Activated T-helper 17 cell treated with anti-CD3 and anti-CD28 coated beads, Interleukin-2, amount 50 U/mL, for 72 hours (primary cell): Measurements from ENCODE around the gene PSMD8. TPM values are rescaled to one million over a fixed set of nuclear protein-coding genes. Genes with fewer than 3 reads are reported as not detected.

Experiments used
- ATAC-seq: fragments of 150-1000 bp; cut with Tn5 transposase; replicated peaks from 2 replicates; pipeline ENCODE4 v1.10.0; 2021; ENCODE audit warnings: mild to moderate bottlenecking, moderate library complexity
- H3K27ac Mint-ChIP-seq: one replicate; pipeline ENCODE4 v1.8.0; 2022; ENCODE audit warnings: mixed read lengths
- H3K27me3 Mint-ChIP-seq: one replicate; pipeline ENCODE4 v1.8.0; 2022; ENCODE audit warnings: mixed read lengths
- H3K36me3 Mint-ChIP-seq: one replicate; pipeline ENCODE4 v1.8.0; 2022; ENCODE audit warnings: low read depth, mild to moderate bottlenecking, mixed read lengths
- H3K4me1 Mint-ChIP-seq: one replicate; pipeline ENCODE4 v1.8.0; 2022; ENCODE audit warnings: mixed read lengths
- H3K4me3 Mint-ChIP-seq: one replicate; pipeline ENCODE4 v1.8.0; 2022; ENCODE audit warnings: mild to moderate bottlenecking, mixed read lengths
- H3K9me3 Mint-ChIP-seq: one replicate; pipeline ENCODE4 v1.8.0; 2022; ENCODE audit warnings: mixed read lengths
- total RNA-seq, 2 donors: library from RNA; stranded (reverse); gene quantifications; one replicate each; pipeline ENCODE4 v1.2.3, GENCODE V29; 2022

PSMD8 gene
- total RNA-seq, 2 donors from 2014 or later, result 166 to 242 TPM

DNA sequence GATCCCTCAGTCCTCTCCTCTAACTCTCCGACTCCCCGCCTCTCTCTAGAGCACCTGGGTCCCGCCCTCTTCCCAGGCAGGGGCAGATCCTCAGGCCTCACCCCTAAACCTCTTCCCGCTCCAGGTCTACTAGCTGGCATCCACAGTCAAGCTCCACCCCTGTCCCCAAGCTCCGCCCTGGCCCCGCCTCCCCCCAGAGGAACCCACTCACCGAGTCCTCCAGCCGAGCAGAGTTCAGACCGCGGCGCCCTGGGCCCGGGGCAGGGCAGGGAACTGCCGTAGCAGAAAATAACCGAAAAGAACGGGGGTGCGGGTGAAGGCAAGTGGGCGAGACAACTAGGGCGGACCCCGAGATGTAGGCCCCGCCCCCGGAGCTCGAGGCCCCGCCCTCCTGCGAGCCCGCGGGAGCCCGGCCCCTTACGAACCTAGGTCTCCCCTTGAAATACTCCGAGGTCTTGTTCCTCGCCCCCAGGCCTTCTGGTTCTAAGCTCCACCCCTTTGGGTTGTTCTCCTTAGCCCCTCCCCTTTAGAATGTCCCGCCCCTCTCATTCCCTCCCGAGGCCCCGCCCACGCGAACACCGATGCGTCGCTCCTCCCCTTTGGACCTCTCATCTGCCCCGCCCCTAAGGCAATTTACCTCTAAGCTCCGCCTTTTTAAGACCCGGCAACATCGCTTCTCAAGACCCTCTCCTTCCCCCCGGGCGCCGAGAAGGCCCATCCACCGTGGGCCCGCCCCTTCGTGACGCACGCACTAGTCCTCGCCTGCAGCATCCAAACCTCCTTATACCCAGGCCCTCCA, 13.4 kb downstream of the PSMD8 start, which contains the start of gene GGN:
Gene GGN (minus strand): TSS at position 485 of the 799 bp plus-strand sequence. CDS start 773 bp downstream, outside the sequence.
- peaks cover 7% of the 10 kb centered on the region for H3K27me3 Mint-ChIP-seq
- H3K9me3 Mint-ChIP-seq, result no peaks in the 10 kb centered on the region
- peak within 1 kb of the TSS; percentile 96 for H3K4me3 Mint-ChIP-seq
- H3K27ac Mint-ChIP-seq, result peak within 1 kb of the TSS; percentile 88
- peaks cover 36% of the 10 kb centered on the region for H3K4me1 Mint-ChIP-seq
- ATAC-seq, result peak; percentile 75
- peaks cover 42% of the 10 kb centered on the region for H3K36me3 Mint-ChIP-seq

DNA sequence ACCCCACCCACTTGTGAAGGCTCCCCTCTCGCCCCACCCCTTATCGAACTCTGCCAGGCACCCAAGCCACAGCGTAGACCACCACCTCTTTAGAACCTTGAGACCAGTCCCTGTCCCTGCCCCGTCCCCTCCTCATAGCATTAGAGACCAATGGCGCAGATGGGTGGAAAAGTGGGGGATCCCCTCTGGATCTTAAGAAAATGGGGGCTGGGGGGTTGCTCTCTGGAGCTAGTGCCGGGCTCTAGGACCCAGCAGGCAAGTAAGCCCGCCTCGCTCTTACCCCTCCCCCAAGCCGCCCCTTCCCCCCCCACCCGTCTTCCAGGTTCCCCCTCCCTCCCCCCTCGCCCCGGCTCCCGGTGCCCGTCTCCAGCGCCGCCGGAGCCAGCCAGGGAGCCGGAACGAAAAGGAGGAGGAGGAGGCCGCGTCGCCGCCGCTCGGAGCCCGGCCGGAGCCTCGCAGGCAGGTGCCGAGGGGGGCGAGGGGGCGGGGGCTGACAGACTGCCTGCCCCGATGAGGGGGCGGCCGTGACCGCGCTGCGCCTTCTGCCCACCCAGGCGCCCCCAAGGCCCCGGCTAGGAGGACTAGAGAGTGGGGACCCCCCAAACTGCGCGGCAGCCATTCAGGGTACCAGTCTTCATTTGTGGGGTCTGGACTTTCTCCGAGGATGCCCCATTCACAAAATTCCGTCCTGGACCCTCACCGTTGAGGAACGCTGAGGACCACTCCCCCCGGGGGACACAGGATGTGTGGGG, 14.2 kb downstream of the PSMD8 start, which contains the start of gene SPRED3:
Gene SPRED3 (plus strand): TSS at position 349 of the 752 bp plus-strand sequence. CDS start 1,606 bp downstream, outside the sequence.
- Mint-ChIP-seq H3K4me1 (peaks cover 38% of the 10 kb centered on the region), H3K36me3 (peaks cover 36% of the 10 kb centered on the region), H3K27ac (peak within 1 kb of the TSS; percentile 88), H3K9me3 (no peaks in the 10 kb centered on the region), H3K27me3 (peaks cover 7% of the 10 kb centered on the region), H3K4me3 (peak within 1 kb of the TSS; percentile 96)
- ATAC-seq, result peak; percentile 5

DNA sequence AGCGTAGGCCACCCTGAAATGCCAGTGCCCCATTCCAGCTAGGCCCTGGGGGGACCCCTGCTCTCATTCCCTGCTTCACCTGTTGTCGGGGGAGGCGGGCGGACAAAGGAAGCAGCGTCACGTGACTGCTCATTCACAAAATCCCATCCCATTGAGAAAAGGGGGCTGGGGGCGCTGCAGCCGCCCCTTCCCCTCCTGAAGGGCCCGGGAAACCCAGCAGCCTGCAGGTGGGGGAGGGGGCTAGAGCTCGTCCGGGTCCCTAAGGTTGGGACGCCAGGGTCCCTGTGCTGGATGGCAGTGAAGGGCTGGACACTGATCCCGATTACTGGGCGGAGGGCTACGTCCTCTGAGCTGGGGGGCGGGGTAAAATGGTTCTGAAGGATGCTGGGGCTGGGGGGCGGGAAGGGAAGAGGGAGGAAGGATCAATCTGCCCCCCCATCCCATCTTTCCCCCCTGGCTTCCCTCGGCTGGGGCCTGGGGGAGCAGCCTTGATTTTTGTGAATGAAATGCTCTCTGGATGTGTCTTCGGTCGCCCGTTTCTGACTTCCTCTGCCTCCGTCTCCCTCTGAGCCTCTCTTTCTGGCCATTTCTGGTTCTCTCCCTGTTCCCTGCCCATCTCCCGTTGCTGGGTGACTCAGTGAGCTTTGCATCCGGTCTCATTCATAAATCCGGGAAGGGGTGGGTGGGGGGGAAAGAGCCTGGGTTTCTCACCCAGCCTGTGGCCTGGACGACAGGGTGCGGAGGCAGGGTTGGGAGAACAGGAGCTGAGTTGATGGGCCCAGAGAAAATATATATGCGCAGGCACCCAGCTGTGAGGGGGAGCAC, 14.9 kb downstream of the PSMD8 start:
- Mint-ChIP-seq H3K27me3 (peaks cover 7% of the 10 kb centered on the region), H3K4me3 (peak overlapping the region; percentile 96), H3K36me3 (peaks cover 34% of the 10 kb centered on the region), H3K4me1 (peaks cover 43% of the 10 kb centered on the region), H3K9me3 (no peaks in the 10 kb centered on the region), H3K27ac (peak overlapping the region; percentile 74)
- ATAC-seq, result peak; percentile 8

DNA sequence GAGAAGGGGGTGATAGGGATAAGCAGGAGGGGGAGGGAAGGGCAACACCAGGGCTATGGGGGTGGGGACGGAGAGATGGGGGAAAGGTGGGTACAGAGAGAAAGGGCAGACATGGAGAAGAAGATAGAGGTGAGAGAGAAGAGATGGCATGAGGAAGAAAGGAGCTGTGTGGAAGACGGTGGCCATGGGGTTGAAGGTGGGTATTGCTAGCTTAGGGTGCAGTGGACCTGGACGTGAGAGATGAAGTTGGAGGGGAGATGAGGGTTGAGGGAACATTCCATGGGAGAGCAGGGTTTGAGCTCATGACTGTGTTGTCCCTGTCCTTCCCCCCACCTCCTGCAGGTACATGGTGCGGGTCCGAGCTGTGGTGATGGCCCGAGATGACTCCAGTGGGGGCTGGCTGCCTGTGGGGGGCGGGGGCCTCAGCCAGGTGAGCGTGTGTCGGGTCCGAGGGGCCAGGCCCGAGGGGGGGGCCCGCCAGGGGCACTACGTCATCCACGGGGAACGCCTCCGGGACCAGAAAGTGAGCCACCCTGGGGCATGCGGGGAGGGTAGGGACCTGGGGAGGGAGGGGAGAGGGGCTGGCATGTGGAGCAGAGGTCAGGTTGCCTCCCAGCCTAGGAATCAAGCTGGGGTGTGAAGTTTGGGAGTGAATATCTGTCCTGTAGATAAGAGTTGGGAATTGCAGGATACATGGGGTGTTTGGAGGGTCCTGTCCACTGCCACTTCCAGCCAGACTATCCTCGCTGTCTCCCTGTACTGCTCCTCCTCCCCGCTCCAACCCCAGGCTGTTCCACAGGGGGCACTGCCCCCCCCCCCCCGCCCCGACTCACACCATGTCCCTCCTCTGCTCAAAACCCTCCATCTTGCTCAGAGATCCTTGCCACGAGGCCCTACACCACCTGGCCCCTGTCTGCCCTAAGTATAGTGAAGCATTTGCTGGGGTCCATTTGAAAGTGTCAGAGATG, 15.9 kb downstream of the PSMD8 start:
- Mint-ChIP-seq H3K27ac (peak overlapping the region; percentile 74), H3K4me1 (peaks cover 37% of the 10 kb centered on the region), H3K4me3 (peak overlapping the region; percentile 96), H3K9me3 (no peaks in the 10 kb centered on the region), H3K36me3 (peaks cover 32% of the 10 kb centered on the region), H3K27me3 (peaks cover 7% of the 10 kb centered on the region)
- ATAC-seq, result no peak

DNA sequence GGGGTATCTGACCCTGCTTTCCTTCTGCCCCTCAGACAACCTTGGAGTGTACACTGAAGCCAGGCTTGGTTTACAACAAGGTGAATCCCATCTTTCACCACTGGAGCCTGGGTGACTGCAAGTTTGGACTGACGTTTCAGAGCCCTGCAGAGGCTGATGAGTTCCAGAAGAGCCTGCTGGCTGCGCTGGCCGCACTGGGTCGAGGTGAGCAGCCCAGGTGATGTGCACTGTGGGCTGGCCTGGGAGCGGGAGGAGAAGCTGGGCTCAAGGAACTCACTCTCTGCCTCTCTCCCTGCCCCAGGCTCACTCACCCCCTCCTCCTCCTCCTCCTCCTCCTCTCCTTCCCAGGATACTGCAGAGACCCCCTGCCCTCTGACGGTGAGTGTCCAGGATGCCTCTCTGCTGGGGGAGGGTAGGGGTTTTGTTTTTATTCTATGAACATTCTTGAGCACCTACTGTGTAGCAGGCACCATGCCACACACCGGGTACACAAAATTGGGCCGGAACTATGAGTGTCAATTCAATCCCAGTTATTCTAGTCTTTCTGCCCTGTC, 17.6 kb downstream of the PSMD8 start:
- Mint-ChIP-seq H3K36me3 (peaks cover 42% of the 10 kb centered on the region), H3K9me3 (no peaks in the 10 kb centered on the region)

DNA sequence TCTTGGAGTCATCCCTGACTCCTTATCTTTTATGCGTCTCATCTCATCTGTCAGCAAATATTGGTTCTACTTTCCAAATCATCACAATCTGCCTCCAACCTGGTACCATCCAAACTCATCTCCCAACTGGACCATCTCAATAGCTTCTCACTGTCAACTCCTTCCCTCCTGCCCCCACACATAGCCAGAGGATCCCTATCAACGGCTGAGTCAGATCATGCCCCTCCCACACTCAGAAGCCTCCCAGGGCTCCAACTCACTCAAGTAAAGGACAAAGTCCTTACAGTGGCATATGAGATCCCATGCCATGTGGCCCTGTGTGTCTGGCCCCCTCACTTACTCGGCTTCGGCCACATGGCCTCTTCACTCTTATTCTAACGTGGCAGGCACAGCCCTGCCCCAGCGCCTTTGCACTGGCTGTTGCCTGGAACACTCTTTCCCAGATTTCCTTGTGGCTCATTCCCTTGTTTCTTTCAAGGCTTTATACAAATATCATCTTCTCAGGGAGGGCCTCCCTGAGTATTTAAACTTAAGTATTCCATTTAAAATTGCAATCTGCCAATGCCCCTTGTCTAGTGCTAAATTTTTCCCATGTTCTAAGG, 18.4 kb downstream of the PSMD8 start:
- no peaks in the 10 kb centered on the region for H3K9me3 Mint-ChIP-seq
- ATAC-seq, result peak; percentile 18
- H3K4me3 Mint-ChIP-seq, result no peak overlapping the region
- H3K27me3 Mint-ChIP-seq, result peaks cover 4% of the 10 kb centered on the region
- peaks cover 31% of the 10 kb centered on the region for H3K4me1 Mint-ChIP-seq
- no peak overlapping the region for H3K27ac Mint-ChIP-seq
- H3K36me3 Mint-ChIP-seq, result peaks cover 38% of the 10 kb centered on the region

More for the DNA sequence above, 17.6 kb downstream of the PSMD8 start:
- Mint-ChIP-seq H3K27ac (no peak overlapping the region), H3K4me3 (no peak overlapping the region), H3K27me3 (peaks cover 7% of the 10 kb centered on the region), H3K4me1 (peaks cover 37% of the 10 kb centered on the region)
- ATAC-seq, result no peak

DNA sequence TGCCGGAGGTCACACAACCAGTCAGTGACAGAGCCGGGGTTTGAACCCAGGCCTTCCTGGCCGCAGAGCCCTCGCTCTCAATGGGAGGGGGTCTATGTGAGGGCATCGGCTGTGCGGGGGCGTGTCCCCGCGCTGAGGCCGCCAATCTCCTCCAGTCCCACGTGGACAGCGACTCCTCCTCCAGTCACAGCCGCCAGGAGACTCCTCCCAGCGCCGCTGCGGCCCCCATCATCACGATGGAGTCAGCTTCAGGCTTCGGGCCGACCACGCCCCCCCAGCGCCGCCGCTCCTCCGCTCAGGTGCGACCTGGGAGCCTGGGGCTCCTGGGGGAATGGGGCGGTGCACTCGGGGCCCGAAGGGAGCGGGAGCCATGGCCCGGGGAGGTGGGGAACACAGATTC, 20.1 kb downstream of the PSMD8 start:
- peaks cover 4% of the 10 kb centered on the region for H3K27me3 Mint-ChIP-seq
- ATAC-seq, result peak; percentile 80

DNA sequence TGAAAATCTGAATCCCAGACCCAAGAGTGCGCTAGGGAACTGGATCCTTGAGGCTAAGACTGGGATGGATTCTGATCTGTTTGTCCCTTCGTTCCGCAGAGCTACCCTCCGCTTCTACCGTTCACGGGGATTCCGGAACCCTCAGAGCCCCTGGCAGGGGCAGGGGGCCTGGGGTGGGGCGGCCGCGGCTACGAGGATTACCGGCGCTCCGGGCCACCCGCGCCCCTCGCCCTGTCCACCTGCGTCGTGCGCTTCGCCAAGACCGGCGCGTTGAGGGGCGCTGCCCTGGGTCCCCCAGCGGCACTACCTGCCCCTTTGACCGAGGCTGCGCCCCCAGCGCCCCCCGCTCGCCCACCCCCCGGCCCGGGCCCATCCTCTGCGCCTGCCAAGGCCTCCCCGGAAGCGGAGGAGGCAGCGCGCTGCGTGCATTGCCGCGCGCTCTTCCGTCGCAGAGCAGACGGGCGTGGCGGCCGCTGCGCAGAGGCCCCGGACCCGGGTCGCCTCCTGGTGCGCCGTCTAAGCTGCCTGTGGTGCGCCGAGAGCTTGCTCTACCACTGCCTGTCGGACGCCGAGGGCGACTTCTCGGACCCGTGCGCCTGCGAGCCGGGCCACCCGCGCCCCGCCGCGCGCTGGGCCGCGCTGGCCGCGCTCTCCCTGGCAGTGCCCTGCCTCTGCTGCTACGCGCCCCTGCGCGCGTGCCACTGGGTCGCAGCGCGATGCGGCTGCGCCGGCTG, 21.2 kb downstream of the PSMD8 start:
- H3K36me3 Mint-ChIP-seq, result peaks cover 33% of the 10 kb centered on the region
- H3K27me3 Mint-ChIP-seq, result no peaks in the 10 kb centered on the region
- H3K27ac Mint-ChIP-seq, result peak overlapping the region; percentile 80
- peaks cover 15% of the 10 kb centered on the region for H3K4me1 Mint-ChIP-seq
- ATAC-seq, result peak; percentile 78
- no peaks in the 10 kb centered on the region for H3K9me3 Mint-ChIP-seq
- H3K4me3 Mint-ChIP-seq, result peak overlapping the region; percentile 86

More for the DNA sequence above, 20.1 kb downstream of the PSMD8 start:
- peaks cover 33% of the 10 kb centered on the region for H3K36me3 Mint-ChIP-seq
- no peaks in the 10 kb centered on the region for H3K9me3 Mint-ChIP-seq
- peak overlapping the region; percentile 86 for H3K4me3 Mint-ChIP-seq
- peaks cover 23% of the 10 kb centered on the region for H3K4me1 Mint-ChIP-seq
- peak overlapping the region; percentile 80 for H3K27ac Mint-ChIP-seq

DNA sequence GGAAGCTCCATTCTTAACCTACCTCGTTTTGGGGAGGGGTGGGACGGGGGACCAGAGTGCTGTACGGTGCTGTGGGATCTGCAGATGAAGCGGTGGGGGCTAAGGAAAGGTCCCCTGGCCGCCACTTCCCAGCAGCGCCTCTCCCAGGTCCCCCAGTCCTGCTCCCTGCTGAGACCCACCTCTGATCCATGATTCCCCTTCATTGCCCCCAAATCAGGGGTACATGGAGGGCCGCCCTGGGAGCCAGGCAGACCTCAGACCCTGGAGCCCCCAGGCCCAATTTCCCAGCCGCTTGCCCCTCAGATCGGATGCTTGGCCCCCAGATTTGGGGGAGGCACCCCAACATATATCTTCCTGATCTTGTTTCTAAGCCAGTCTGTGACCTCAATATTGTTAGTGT, 24.7 kb downstream of the PSMD8 start:
- Mint-ChIP-seq H3K4me1 (peaks cover 5% of the 10 kb centered on the region), H3K4me3 (no peak overlapping the region), H3K27me3 (no peaks in the 10 kb centered on the region), H3K36me3 (peaks cover 38% of the 10 kb centered on the region), H3K9me3 (no peaks in the 10 kb centered on the region), H3K27ac (no peak overlapping the region)
- no peak for ATAC-seq

DNA sequence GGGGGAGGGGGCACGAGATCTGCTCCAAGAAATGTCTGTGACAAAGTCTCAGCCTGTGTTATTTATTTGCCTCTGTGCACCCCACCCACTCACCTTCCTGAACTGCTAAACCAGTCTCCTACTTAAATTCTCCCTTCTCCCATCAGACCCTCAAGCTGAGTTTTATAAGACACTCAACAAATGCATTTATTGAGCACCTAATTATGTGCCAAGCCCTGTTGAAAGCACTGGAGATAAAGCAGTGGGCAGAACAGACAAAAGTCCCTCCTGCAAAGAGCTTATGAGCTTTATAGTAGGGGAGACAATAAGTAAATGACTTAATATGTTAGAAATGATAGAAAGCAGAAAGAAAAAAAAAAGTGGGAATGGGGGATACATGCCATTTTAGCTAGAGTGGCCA, 25.2 kb downstream of the PSMD8 start:
- Mint-ChIP-seq H3K27me3 (no peaks in the 10 kb centered on the region), H3K9me3 (no peaks in the 10 kb centered on the region), H3K27ac (no peak overlapping the region), H3K36me3 (peaks cover 40% of the 10 kb centered on the region), H3K4me1 (peaks cover 4% of the 10 kb centered on the region), H3K4me3 (no peak overlapping the region)
- ATAC-seq, result no peak

DNA sequence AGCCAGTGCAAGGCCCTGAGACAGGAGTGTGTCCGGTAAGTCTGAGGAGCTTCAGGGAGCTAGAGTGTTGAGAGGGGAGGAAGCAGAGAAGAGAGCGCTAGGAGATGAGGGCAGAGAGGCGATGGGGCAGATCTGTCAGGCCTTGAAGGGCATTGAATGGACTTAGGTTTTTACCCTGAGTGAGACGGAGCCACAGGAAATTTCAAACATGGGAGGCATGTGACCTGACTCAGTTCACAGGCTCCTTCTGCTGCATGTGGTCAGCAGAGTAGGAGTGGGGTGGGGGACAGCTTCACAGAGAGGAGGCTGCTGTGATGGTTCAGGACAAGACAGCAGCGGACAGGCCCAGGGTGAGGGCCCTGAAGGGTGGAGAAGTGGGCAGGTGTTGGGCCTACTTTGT, 26.0 kb downstream of the PSMD8 start:
- Mint-ChIP-seq H3K27me3 (no peaks in the 10 kb centered on the region), H3K9me3 (no peaks in the 10 kb centered on the region), H3K27ac (no peak overlapping the region), H3K4me1 (peaks cover 4% of the 10 kb centered on the region), H3K4me3 (no peak overlapping the region), H3K36me3 (peaks cover 41% of the 10 kb centered on the region)
- no peak for ATAC-seq

DNA sequence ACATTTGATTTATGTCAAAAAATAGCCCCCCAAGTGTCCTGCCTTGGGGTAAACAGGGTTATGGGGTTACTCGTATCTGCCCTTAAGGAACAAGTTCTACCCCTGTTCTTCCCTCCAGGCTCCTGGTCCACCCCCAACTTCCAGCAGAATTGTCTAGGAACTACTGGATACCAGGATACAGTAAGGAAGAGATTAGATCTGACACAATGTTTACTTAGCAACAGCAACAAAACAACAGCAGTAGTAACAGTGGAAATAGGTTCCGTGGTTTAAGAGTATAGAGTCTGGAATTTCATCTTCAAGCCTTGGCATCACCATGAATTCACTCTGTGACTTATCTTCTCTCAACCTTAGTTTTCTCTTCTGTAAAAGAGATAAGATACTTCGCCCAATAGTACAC, 26.8 kb downstream of the PSMD8 start:
- H3K9me3 Mint-ChIP-seq, result no peaks in the 10 kb centered on the region
- no peaks in the 10 kb centered on the region for H3K27me3 Mint-ChIP-seq
- H3K4me3 Mint-ChIP-seq, result peak overlapping the region; percentile 57
- H3K27ac Mint-ChIP-seq, result no peak overlapping the region
- H3K4me1 Mint-ChIP-seq, result peaks cover 4% of the 10 kb centered on the region
- no peak for ATAC-seq
- peaks cover 46% of the 10 kb centered on the region for H3K36me3 Mint-ChIP-seq
